ENCODE measurements around the gene ADAMTSL4. TPM values are rescaled to one million over a fixed set of nuclear protein-coding genes. Genes with fewer than 3 reads are reported as not detected.

Gene ADAMTSL4
- total and polyA plus RNA-seq, 10 donors, result 2.8 to 19.1 (median 11.1) TPM

DNA sequence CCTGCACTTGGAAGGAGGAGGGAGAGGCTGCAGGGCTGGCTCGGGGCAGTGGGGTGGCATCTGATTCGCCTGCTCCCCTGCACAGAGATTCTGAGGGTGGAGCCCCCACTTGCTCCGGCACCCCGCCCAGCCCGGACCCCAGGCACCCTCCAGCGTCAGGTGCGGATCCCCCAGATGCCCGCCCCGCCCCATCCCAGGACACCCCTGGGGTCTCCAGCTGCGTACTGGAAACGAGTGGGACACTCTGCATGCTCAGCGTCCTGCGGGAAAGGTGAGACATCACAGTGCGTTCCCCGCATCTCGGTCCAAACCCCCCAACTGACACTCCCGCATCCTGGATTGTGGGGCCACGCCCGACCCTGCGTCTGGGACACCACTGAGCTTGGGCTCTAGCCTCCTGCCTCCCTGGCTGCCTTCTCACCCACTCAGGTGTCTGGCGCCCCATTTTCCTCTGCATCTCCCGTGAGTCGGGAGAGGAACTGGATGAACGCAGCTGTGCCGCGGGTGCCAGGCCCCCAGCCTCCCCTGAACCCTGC, 7.9 kb downstream of the ADAMTSL4 start:
- WGBS, 5 donors, result 92 to 99% (median 93%) methylated on average over 9 to 26 of the region's 26 CpGs
- H3K4me3 ChIP-seq, result no peak overlapping the region
- no peak overlapping the region for H3K27ac ChIP-seq
- H3K4me1 ChIP-seq, result peaks cover 20 to 90% (median 60%) of the 10 kb centered on the region in 6 donors
- peaks cover 0 to 43% (median 0%) of the 10 kb centered on the region in 6 donors for H3K36me3 ChIP-seq
- H3K27me3 ChIP-seq (replicated peaks in 1 of 7), result no peaks in the 10 kb centered on the region
- peak in 1 of 3 donors; percentile 39 for TF ChIP-seq POLR2AphosphoS5 (IDR thresholded peaks at IDR 0.05)
- TF ChIP-seq, protein P1, sequence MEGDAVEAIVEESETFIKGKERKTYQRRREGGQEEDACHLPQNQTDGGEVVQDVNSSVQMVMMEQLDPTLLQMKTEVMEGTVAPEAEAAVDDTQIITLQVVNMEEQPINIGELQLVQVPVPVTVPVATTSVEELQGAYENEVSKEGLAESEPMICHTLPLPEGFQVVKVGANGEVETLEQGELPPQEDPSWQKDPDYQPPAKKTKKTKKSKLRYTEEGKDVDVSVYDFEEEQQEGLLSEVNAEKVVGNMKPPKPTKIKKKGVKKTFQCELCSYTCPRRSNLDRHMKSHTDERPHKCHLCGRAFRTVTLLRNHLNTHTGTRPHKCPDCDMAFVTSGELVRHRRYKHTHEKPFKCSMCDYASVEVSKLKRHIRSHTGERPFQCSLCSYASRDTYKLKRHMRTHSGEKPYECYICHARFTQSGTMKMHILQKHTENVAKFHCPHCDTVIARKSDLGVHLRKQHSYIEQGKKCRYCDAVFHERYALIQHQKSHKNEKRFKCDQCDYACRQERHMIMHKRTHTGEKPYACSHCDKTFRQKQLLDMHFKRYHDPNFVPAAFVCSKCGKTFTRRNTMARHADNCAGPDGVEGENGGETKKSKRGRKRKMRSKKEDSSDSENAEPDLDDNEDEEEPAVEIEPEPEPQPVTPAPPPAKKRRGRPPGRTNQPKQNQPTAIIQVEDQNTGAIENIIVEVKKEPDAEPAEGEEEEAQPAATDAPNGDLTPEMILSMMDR (IDR thresholded peaks at IDR 0.05 in 8 of 11, conservative IDR thresholded peaks at IDR 0.05 in 3 of 11), result no peak
- DNase-seq, result peak; percentile 72
- H3K9me3 ChIP-seq, result no peaks in the 10 kb centered on the region
- intact Hi-C loops (cut with DNase I; ENCODE audit: low total_unique reads), result no loop called here

DNA sequence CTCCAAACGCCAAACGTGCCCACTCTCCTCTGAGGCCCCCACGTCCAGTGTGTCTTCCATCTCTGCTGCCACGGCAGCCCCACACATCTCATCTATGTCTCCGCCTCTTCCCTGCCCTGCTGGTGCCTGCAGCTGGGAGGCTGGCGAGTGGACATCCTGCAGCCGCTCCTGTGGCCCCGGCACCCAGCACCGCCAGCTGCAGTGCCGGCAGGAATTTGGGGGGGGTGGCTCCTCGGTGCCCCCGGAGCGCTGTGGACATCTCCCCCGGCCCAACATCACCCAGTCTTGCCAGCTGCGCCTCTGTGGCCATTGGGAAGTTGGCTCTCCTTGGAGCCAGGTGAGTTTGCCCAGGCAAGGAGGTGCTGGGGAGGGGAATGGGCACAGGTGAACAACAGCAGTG, 8.6 kb downstream of the ADAMTSL4 start:
- no peaks in the 10 kb centered on the region for H3K9me3 ChIP-seq
- TF ChIP-seq POLR2A (IDR thresholded peaks at IDR 0.05), result no peak
- TF ChIP-seq, protein P1 (IDR thresholded peaks at IDR 0.05 in 8 of 11, conservative IDR thresholded peaks at IDR 0.05 in 3 of 11), result no peak
- TF ChIP-seq POLR2AphosphoS5 (IDR thresholded peaks at IDR 0.05), result peak in 2 of 3 donors; percentile 2 to 55
- DNase-seq, result peak; percentile 75
- intact Hi-C loops (cut with DNase I; ENCODE audit: low total_unique reads), result no loop called here
- peaks cover 0 to 43% (median 0%) of the 10 kb centered on the region in 6 donors for H3K36me3 ChIP-seq
- WGBS, 5 donors, result 81 to 92% (median 86%) methylated on average over 11 to 15 of the region's 15 CpGs
- H3K27ac ChIP-seq, result peak overlapping the region in 3 of 8 donors; percentile 99 to 100 (median 100)
- no peaks in the 10 kb centered on the region for H3K27me3 ChIP-seq (replicated peaks in 1 of 7)
- peak overlapping the region in 2 of 8 donors; percentile 8 to 78 for H3K4me3 ChIP-seq
- H3K4me1 ChIP-seq, result peaks cover 18 to 90% (median 60%) of the 10 kb centered on the region in 6 donors

DNA sequence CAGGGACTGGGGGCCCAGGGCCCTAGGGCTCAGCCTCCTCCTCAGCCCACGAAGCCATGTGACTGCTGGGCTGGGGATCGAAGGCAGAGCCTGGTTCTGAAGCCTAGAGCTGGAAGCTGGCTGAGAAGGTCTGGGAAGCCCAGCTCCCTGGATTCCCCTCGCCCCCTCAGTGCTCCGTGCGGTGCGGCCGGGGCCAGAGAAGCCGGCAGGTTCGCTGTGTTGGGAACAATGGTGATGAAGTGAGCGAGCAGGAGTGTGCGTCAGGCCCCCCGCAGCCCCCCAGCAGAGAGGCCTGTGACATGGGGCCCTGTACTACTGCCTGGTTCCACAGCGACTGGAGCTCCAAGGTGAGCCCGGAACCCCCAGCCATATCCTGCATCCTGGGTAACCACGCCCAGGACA, 9.1 kb downstream of the ADAMTSL4 start:
- Histone ChIP-seq H3K9me3 (no peaks in the 10 kb centered on the region), H3K27ac (peak overlapping the region in 6 of 8 donors; percentile 15 to 100 (median 100)), H3K36me3 (peaks cover 0 to 43% (median 0%) of the 10 kb centered on the region in 6 donors), H3K27me3 (replicated peaks in 1 of 7) (no peaks in the 10 kb centered on the region), H3K4me1 (peaks cover 22 to 90% (median 60%) of the 10 kb centered on the region in 6 donors), H3K4me3 (peak overlapping the region in 7 of 8 donors; percentile 3 to 78 (median 17))
- intact Hi-C loops (cut with DNase I; ENCODE audit: low total_unique reads), result no loop called here
- 71 to 81% (median 76%) methylated on average over 5 to 15 of the region's 15 CpGs for WGBS, 5 donors
- peak; percentile 74 for DNase-seq
- TF ChIP-seq POLR2AphosphoS5 (IDR thresholded peaks at IDR 0.05), result no peak
- TF ChIP-seq, protein P1 (IDR thresholded peaks at IDR 0.05 in 8 of 11, conservative IDR thresholded peaks at IDR 0.05 in 3 of 11), result no peak
- no peak for TF ChIP-seq POLR2A (IDR thresholded peaks at IDR 0.05)

DNA sequence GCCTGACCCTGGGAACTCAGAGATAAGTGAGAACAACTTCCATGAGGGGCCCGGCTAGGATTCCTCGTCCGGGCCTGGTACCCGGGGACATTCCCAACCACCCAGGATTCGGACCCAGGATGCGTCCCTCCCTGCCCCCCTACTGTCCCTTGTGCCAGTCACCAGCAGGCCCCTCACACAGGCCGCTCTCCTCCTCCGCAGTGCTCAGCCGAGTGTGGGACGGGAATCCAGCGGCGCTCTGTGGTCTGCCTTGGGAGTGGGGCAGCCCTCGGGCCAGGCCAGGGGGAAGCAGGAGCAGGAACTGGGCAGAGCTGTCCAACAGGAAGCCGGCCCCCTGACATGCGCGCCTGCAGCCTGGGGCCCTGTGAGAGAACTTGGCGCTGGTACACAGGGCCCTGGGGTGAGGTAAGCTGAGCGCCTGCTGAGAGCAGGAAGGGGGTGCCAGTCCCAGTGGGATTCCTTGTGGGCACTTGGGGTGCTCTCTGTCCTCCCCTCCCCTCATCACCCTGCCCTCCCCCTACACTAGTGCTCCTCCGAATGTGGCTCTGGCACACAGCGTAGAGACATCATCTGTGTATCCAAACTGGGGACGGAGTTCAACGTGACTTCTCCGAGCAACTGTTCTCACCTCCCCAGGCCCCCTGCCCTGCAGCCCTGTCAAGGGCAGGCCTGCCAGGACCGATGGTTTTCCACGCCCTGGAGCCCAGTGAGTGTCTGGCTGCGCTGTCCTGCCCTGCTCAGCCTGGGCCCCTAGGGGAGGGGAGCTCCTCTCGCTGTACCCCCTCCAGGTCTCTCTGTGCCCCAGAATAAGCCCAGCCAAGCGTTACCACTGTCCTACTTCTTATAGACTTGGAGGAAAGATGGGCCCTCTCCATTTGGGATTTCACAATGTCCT, 9.8 kb downstream of the ADAMTSL4 start:
- H3K36me3 ChIP-seq, result peaks cover 0 to 40% (median 0%) of the 10 kb centered on the region in 6 donors
- intact Hi-C loops (cut with DNase I; ENCODE audit: low total_unique reads), result no loop called here
- H3K4me1 ChIP-seq, result peaks cover 27 to 90% (median 62%) of the 10 kb centered on the region in 6 donors
- H3K9me3 ChIP-seq, result no peaks in the 10 kb centered on the region
- H3K27me3 ChIP-seq (replicated peaks in 1 of 7), result no peaks in the 10 kb centered on the region
- H3K4me3 ChIP-seq, result peak overlapping the region in 7 of 8 donors; percentile 3 to 78 (median 17)
- peak; percentile 89 for DNase-seq
- TF ChIP-seq, protein P1 (IDR thresholded peaks at IDR 0.05 in 8 of 11, conservative IDR thresholded peaks at IDR 0.05 in 3 of 11), result peak in 2 of 11 experiments; percentile 7 to 9
- no peak for TF ChIP-seq POLR2A (IDR thresholded peaks at IDR 0.05)
- peak; percentile 70 to 84 (median 81) for TF ChIP-seq POLR2AphosphoS5 (IDR thresholded peaks at IDR 0.05)
- peak overlapping the region in 7 of 8 donors; percentile 15 to 100 (median 99) for H3K27ac ChIP-seq
- 51 to 65% (median 61%) methylated on average over 16 to 28 of the region's 28 CpGs for WGBS, 5 donors

All from spleen (tissue), 11 donors.